ENCODE results near the gene ZNF831.

The ZNF831 gene

GRCh38 chr20:59177266-59178250 is 13.9 kb downstream of the ZNF831 start:
- no peak for DNase-seq (ENCODE audit: low read depth, low spot score)
- no peak overlapping the region for H3K27ac ChIP-seq

DNA sequence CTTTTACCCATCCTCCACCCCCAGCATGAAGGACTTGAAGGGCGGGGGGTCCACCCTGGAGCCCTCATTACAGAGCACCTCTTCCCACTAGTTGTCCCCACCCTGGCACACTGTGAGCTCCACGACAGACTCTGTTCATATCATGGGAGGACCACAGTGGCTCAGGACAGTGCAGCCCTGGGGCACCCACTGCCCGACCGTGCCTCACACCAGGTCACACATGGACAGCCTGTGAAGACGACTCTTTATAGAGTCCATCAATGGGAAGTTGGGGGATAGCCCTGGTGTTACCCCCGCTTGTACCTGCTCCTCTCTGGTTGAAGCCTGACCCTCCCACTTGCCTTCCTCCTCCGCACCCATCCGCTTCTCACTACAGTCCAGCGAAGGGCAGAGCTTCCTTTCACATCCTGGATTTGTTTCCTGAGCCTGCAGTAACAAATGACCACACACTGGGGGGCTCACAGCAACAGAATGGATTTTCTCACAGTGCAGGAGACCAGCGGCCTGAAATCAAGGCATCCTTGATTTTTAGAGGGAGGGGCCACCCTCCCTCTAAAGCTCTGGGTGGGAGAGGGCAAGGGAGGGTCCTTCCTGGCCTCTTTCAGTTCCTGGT is 15.5 kb downstream of the ZNF831 start:
- no peak overlapping the region for H3K27ac ChIP-seq

DNA sequence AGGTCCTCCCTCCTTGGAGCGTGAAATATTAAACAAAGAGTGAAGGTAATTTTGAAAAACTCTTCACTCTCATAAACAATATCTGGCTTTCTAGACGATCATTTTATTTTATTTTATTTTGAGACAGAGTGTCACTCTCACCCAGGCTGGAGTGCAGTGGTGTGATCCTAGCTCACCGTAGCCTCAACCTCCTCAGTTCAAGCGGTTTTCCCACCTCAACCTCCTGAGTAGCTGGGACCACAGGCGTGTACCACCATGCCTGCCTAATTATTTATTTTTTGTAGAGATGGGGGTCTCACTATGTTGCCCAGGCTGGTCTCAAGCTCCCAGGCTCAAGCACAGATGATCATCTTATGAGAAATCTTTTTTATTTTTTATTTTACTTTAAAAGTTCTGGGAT is 16.4 kb downstream of the ZNF831 start:
- DNase-seq (ENCODE audit: low read depth, low spot score), result no peak
- H3K27ac ChIP-seq, result no peak overlapping the region

More for the DNA sequence above, 15.5 kb downstream of the ZNF831 start:
- DNase-seq (ENCODE audit: low read depth, low spot score), result no peak

DNA sequence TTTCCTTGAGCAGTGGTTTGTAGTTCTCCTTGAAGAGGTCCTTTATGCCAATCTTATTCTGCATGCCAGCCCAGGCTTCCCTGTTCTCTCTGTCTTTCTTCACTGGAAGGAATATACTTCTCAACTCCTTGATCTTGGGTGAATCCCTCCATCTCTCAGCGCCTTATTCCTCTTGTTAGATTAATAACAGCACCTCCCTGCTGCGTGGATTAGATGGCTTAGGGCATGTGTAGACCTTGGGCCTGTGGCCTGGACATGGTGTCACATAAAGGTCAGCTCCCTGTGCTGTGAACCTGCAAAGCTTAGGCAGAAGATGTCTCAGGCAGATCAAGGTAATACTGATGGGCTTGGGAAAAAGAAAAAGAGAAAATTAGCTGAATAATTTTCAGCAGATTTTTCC is 18.3 kb downstream of the ZNF831 start:
- no peak for DNase-seq (ENCODE audit: low read depth, low spot score)
- no peak overlapping the region for H3K27ac ChIP-seq

DNA sequence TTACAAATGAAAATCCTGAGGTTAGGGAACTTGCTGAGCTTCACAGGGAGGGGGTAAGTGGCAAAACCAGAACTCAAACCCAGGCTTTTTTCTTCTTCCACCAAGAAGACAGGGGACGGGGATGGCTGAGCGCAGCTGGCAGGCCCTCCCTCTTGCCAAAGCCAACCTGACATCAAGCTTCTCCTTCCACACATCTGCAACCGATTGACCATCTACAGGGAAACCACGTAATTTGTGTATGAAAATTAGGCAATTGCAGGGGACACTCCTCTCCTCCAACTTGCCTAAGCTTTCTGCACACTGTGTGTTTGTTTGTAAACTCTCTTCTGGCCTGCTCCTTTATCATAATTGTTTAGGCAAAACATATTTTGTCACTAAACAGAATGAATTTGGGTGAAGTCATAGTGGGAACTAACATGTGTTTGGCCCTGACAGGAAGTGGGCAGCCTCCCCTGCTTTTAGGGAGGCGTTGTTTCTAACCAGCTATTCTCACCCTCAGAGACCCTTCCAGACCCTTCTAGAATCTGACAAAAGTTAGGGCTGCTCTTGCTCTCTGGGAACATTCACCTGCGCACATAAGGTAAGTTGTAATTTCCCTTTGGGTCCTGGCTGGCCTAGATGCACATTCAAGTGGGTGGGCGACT is 18.9 kb downstream of the ZNF831 start:
- DNase-seq (ENCODE audit: low read depth, low spot score), result no peak
- no peak overlapping the region for H3K27ac ChIP-seq

DNA sequence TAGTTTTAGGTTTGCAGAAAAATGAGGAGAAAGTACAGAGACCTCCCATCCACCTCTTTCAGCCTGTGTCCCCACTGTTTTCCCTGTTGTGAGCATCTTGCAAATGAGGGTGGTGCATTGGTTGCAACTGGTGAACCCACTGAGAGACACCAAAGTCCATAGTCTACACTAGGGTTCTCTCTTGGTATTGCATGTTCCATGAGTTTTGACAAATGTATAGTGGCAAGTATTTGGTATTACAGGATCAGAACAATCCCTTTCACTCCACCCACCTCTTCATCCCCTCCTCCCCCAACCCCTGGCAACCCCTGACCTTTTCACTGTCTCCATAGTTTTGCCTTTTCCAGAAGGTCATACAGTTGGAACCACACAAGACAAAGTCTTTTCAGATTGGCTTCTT is 20.1 kb downstream of the ZNF831 start:
- DNase-seq (ENCODE audit: low read depth, low spot score), result no peak
- H3K27ac ChIP-seq, result no peak overlapping the region

- H3K27ac ChIP-seq, result no peak overlapping the region
- DNase-seq (ENCODE audit: low read depth, low spot score), result no peak
Measured at GRCh38 chr20:59184880-59185447, 21.3 kb downstream of the ZNF831 start.

- H3K27ac ChIP-seq, result no peak overlapping the region
Measured at GRCh38 chr20:59185809-59186208, 22.2 kb downstream of the ZNF831 start.

GRCh38 chr20:59190466-59190865 is 26.8 kb downstream of the ZNF831 start:
- no peak overlapping the region for H3K27ac ChIP-seq
- no peak for DNase-seq (ENCODE audit: low read depth, low spot score)

More at GRCh38 chr20:59185809-59186208, 22.2 kb downstream of the ZNF831 start:
- no peak for DNase-seq (ENCODE audit: low read depth, low spot score)

DNA sequence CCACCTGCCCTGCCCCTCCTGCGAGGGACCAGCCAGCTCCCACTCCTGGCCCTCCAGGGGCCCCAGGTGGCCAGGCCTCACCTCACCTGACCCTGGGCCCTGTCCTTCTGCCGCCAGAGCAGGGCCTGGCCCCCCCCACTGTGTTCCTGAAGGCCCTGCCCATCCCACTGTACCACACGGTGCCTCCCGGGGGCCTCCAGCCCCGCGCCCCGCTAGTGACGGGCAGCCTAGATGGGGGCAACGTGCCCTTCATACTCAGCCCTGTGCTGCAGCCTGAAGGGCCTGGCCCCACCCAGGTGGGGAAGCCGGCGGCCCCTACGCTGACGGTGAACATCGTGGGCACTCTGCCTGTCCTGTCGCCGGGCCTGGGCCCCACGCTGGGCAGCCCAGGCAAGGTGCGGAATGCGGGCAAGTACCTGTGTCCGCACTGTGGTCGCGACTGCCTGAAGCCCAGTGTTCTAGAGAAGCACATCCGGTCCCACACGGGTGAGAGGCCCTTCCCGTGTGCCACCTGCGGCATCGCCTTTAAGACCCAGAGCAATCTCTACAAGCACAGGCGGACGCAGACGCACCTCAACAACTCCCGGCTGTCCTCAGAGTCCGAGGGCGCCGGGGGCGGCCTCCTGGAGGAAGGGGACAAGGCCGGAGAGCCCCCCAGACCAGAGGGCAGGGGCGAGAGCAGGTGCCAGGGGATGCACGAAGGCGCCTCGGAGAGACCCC is 27.6 kb downstream of the ZNF831 start:
- DNase-seq (ENCODE audit: low read depth, low spot score), result no peak

GRCh38 chr20:59191756-59192532 is 28.3 kb downstream of the ZNF831 start:
- no peak for DNase-seq (ENCODE audit: low read depth, low spot score)
- H3K27ac ChIP-seq, result no peak overlapping the region

More for the DNA sequence above, 27.6 kb downstream of the ZNF831 start:
- H3K27ac ChIP-seq, result no peak overlapping the region

- no peak for DNase-seq (ENCODE audit: low read depth, low spot score)
- no peak overlapping the region for H3K27ac ChIP-seq
Measured at GRCh38 chr20:59192533-59192896, 28.9 kb downstream of the ZNF831 start.

DNA sequence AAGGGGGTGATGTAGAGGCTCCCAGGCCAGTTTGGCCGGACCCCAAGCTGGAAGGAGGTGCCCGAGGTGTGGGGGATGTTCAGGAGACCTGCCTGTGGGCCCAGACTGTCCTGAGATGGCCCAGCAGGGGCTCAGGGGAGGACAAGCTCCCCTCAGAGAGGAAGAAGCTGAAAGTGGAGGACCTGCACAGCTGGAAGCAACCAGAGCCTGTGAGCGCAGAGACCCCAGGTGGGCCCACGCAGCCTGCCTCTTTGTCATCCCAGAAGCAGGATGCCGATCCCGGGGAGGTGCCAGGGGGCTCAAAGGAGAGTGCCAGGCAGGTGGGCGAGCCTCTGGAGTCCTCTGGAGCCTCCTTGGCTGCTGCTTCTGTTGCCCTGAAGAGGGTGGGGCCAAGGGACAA is 29.7 kb downstream of the ZNF831 start:
- no peak overlapping the region for H3K27ac ChIP-seq
- DNase-seq (ENCODE audit: low read depth, low spot score), result no peak

GRCh38 chr20:59194023-59194935 is 30.7 kb downstream of the ZNF831 start:
- DNase-seq (ENCODE audit: low read depth, low spot score), result no peak
- H3K27ac ChIP-seq, result no peak overlapping the region

- no peak overlapping the region for H3K27ac ChIP-seq
- no peak for DNase-seq (ENCODE audit: low read depth, low spot score)
Measured at GRCh38 chr20:59195316-59195993, 31.8 kb downstream of the ZNF831 start.

DNA sequence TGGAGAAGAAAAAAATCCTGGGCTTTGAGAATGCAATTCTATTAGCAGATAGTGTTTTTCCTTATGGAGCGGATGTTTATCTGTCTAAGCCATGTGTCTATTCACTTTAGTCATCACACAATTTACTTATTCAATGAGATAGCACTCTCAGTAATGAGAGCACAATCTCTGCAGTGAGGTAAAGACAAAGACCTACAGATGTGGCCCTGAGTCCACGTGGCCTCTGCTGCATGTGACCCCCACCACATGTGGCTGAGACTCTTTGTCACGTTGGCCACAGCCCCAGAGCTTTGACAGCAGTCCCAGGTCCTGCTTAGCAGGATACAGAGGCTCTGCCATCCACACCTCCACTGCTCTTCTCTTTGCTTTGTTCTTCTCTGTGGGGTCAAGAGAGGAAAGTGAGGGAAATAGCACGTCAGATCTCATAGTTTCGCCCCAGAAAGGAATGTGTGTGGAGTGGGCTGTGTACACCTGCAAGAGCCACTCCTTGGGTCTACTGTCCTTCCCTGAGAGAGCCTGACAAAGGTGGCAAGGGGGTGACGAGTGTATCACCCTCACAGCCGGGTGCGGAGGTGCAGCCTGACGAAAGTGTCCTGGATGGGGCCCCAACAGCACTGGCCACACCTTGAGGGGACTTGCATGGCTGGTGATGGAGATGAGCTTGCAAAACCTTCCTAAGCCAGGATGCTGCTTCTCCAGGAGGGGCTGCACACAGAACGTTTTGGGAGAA is 40.7 kb downstream of the ZNF831 start:
- H3K27ac ChIP-seq, result no peak overlapping the region
- no peak for DNase-seq (ENCODE audit: low read depth, low spot score)

DNA sequence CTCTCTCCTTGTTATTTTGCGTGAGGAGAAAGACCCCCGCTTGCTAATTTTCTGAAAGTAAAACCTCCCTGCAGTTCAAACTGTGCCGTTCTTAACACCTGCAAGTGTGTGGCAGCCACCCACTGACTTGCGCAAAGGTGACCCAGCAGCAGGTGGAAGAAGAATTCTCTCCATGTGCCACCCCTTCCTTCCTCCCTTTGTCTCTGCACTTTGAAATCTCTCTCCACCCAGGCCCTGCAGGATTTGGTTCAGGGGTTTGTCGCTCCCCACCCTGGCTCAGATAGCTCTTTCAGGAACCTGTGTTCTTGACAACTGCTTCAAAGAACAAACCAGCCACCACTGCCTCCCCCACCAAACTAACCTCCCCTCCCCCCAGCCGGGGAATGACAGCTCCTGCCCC is 41.4 kb downstream of the ZNF831 start:
- no peak overlapping the region for H3K27ac ChIP-seq
- DNase-seq (ENCODE audit: low read depth, low spot score), result no peak
